ENCODE results near the gene SNX3.

SNX3 gene

DNA sequence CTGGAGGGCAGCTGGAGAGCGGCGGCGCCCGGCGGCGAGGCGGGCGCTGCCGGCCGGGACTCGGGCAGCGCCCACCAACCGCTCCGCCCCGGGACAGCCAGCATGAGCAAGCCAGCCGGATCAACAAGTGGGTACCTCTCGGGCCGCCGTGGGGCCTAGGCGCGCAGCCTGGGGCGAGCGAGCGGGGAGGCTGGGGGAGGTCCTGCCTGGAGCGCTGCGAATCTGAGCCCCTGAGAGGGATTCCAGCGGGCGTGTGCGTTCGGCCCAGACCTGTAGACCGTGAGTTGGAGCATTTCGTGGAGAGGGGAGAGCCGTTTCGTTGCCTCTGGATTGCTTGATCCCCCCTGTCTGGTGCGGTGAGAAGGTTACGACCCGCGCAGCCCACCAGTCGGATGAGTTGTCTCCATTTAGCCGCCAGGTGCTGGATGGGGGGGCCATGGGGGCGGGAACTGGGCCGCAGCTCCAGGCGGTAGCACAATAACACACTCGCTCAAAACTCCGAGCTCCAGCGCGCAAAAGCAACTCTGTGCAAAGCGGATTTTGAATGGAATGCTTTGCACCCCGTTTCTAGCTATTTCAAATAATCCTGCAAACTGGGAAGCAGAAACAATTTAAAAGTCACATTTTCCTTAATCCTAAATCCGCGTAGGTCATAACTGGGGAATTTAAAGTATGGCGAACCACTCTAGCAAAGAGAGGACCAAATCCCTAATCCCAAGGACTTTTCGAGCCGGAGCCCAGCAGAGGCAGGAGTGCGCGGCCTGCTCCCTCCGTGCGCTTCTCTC lies 94.0 kb downstream of the SNX3 start:
- H3K27ac ChIP-seq: no peak overlapping the region
- CTCF ChIA-PET: interaction anchor here (0.6 kb wide), 1 partner anchor 332 kb away, joined by 5 read pairs; no protein-coding TSS in a partner anchor
- POLR2A ChIA-PET (ENCODE audit: low non-redundant PET): no interaction called here
- no peak for TF ChIP-seq CTCF (conservative IDR thresholded peaks at IDR 0.05; ENCODE audit: low read depth)
- no peak for DNase-seq (ENCODE audit: low spot score)

- ChIA-PET POLR2A (ENCODE audit: low non-redundant PET) (no interaction called here), CTCF (interaction anchor here (0.5 to 1.0 kb wide), 2 partner anchors 34 to 341 kb away, joined by 3 to 4 read pairs; no protein-coding TSS in a partner anchor)
- no peak for TF ChIP-seq CTCF (conservative IDR thresholded peaks at IDR 0.05; ENCODE audit: low read depth)
- no peak for DNase-seq (ENCODE audit: low spot score)
- no peak within 1 kb of the TSS for H3K27ac ChIP-seq
These were observed 94.9 kb downstream of the SNX3 start, which contains the start of gene NR2E1 for GRCh38 chr6:108165714-108166663. NR2E1 (plus strand) TSS chr6:108166022; CDS start chr6:108166766, 744 bp downstream.

- TF ChIP-seq CTCF (conservative IDR thresholded peaks at IDR 0.05; ENCODE audit: low read depth): no peak
- ChIA-PET CTCF (interaction anchor here (0.6 to 1.0 kb wide), 2 partner anchors 33 to 116 kb away, joined by 3 read pairs; no protein-coding TSS in a partner anchor), POLR2A (ENCODE audit: low non-redundant PET) (no interaction called here)
- no peak for DNase-seq (ENCODE audit: low spot score)
- H3K27ac ChIP-seq: no peak overlapping the region
These were observed 95.8 kb downstream of the SNX3 start for GRCh38 chr6:108164815-108165706.

DNA sequence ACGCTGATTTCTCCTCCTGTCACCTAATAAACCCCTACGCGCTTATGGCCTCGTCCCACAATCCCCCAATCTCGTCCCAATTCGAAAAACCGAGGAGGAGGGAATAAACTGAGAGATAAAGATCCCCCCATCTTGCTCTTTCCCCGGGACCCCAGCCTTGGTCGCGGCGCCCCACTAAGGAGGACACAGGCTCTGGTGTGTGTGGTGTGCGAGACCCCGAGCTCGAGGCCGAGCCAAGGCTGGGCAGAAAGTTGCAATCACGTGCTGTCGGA lies 96.4 kb downstream of the SNX3 start:
- DNase-seq (ENCODE audit: low spot score): no peak
- CTCF ChIA-PET: interaction anchor here (0.6 kb wide), 1 partner anchor 116 kb away, joined by 3 read pairs; no protein-coding TSS in a partner anchor
- no peak for TF ChIP-seq CTCF (conservative IDR thresholded peaks at IDR 0.05; ENCODE audit: low read depth)
- no peak overlapping the region for H3K27ac ChIP-seq
- POLR2A ChIA-PET (ENCODE audit: low non-redundant PET): no interaction called here

GRCh38 chr6:108163644-108164542 lies 96.9 kb downstream of the SNX3 start:
- DNase-seq (ENCODE audit: low spot score): no peak
- no peak for TF ChIP-seq CTCF (conservative IDR thresholded peaks at IDR 0.05; ENCODE audit: low read depth)
- ChIA-PET CTCF (no interaction called here), POLR2A (ENCODE audit: low non-redundant PET) (interaction anchor here (0.6 kb wide), 1 partner anchor 28 kb away, joined by 3 read pairs; no protein-coding TSS in a partner anchor)
- no peak overlapping the region for H3K27ac ChIP-seq
